Kidney (tissue), 14 donors: ENCODE results near the gene SCN2B. TPM values are rescaled to one million over a fixed set of nuclear protein-coding genes. Genes with fewer than 3 reads are reported as not detected.

Experiments
- DNase-seq, 5 donors: peaks; one replicate each; pipeline ENCODE4 v3.0.0-alpha.2; 2013 to 2020
- FAIRE-seq: peaks from 2 replicates; lab custom pipeline; 2012; peaks lifted over from hg19 to GRCh38; lab: Jason Lieb, UNC
- H3K27ac ChIP-seq, 2 donors: one replicate each; pipeline ENCODE4 v1.7.0; 2013; ENCODE audit warnings: low read depth in 2 of 2, low read length in 2 of 2, inconsistent platforms in 1 of 2
- H3K27me3 ChIP-seq: one replicate; pipeline ENCODE4 v1.7.1; 2013; ENCODE audit warnings: low read length, inconsistent platforms; ENCODE audit not compliant: control insufficient read depth, insufficient read depth
- H3K36me3 ChIP-seq, 3 donors: one replicate each; pipeline versions ENCODE4 v1.7.0 to v1.7.1; 2013; ENCODE audit warnings: low read length in 3 of 3, control low read depth in 1 of 3, inconsistent platforms in 1 of 3; ENCODE audit not compliant: insufficient read depth in 3 of 3, control insufficient read depth in 2 of 3
- H3K4me1 ChIP-seq, 3 donors: one replicate each; pipeline versions ENCODE4 v1.7.0 to v1.7.1; 2013; ENCODE audit warnings: low read length in 3 of 3, inconsistent platforms in 1 of 3, low read depth in 1 of 3; ENCODE audit not compliant: control insufficient read depth in 2 of 3, insufficient read depth in 2 of 3
- H3K4me3 ChIP-seq, 3 donors: one replicate each; pipeline versions ENCODE4 v1.7.0 to v1.8.1; 2013; ENCODE audit warnings: low read length in 3 of 3, control low read depth in 1 of 3, inconsistent platforms in 1 of 3
- H3K9ac ChIP-seq, 3 donors: one replicate each; pipeline versions ENCODE4 v1.7.0 to v1.7.1; 2013; ENCODE audit warnings: low read length in 3 of 3, control low read depth in 1 of 3, inconsistent platforms in 1 of 3
- H3K9me3 ChIP-seq, 3 donors: one replicate each; pipeline versions ENCODE4 v1.7.0 to v1.7.1; 2013; ENCODE audit warnings: low read length in 3 of 3, control low read depth in 1 of 3, inconsistent platforms in 1 of 3; ENCODE audit not compliant: control insufficient read depth in 2 of 3, insufficient read depth in 1 of 3
- intact Hi-C: fragments of 100-400 bp; cut with DNase I; formaldehyde crosslinking; loops from one replicate; pipeline ENCODE4 v1.11.1; 2022
- polyA plus RNA-seq: library from polyadenylated mRNA; stranded (reverse); fragments of 350-450 nt; fragmentation: Illumina TruSeq; extraction: RNeasy Lipid Tissue Mini Kit (QIAGEN cat#74804); gene quantifications from one replicate; pipeline ENCODE4 v1.2.3, GENCODE V29; 2014; ENCODE audit warnings: low read depth, low replicate concordance; ENCODE audit not compliant: insufficient read depth
- total RNA-seq: library from RNA; stranded (reverse); fragmentation: NEBNext Ultra II Directional; extraction: Animal tissue kit (Norgen Biotek cat#: 25700); gene quantifications from one replicate; pipeline ENCODE4 v1.2.1, GENCODE V29; 2021
- TF ChIP-seq, protein P1 (sequence below): IDR thresholded peaks from 3 replicates; pipeline ENCODE4 v1.5.1; 2012; ENCODE audit warnings: mild to moderate bottlenecking, moderate library complexity, borderline replicate concordance; ENCODE audit not compliant: insufficient read depth; ENCODE audit errors: extremely low read depth
- donor health status: control.
- donor health status: control.
- donor health status: control.
- donor health status: control.
- donor health status: control.
- donor health status: DM: yes; HTN: yes; CAD: no.
- donor health status: Normal renal cell carcinoma (clear cell type).

The SCN2B gene
- total and polyA plus RNA-seq, 2 donors from 2014 or later: 0.25 to 0.54 TPM

DNA sequence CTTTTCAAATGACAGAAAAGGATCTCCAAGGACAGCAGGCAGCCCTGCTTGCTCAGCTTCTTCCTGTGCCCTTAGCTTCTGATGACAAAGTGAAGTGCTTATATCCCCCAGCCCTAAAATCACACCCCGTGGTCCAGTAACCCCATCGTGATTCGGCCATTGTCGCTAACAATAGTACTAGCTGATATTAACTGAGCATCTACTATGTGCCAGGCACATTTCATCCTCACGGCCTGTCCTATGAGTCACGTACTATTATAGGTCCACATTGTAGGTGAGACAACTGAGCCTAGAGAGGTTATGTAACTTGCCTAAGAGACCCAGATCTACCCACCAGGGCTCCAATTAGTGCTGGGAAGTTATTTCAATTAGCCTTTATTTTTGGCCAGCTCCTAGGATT is 29.9 kb downstream of the SCN2B start:
- DNase-seq: no peak
- Histone ChIP-seq H3K27me3 (peaks cover 3% of the 10 kb centered on the region), H3K36me3 (no peaks in the 10 kb centered on the region), H3K4me1 (peaks cover 0 to 4% (median 0%) of the 10 kb centered on the region in 3 donors), H3K9ac (no peak overlapping the region), H3K9me3 (no peaks in the 10 kb centered on the region), H3K27ac (no peak overlapping the region), H3K4me3 (no peak overlapping the region)
- intact Hi-C loops: no loop called here
- TF ChIP-seq, protein P1, sequence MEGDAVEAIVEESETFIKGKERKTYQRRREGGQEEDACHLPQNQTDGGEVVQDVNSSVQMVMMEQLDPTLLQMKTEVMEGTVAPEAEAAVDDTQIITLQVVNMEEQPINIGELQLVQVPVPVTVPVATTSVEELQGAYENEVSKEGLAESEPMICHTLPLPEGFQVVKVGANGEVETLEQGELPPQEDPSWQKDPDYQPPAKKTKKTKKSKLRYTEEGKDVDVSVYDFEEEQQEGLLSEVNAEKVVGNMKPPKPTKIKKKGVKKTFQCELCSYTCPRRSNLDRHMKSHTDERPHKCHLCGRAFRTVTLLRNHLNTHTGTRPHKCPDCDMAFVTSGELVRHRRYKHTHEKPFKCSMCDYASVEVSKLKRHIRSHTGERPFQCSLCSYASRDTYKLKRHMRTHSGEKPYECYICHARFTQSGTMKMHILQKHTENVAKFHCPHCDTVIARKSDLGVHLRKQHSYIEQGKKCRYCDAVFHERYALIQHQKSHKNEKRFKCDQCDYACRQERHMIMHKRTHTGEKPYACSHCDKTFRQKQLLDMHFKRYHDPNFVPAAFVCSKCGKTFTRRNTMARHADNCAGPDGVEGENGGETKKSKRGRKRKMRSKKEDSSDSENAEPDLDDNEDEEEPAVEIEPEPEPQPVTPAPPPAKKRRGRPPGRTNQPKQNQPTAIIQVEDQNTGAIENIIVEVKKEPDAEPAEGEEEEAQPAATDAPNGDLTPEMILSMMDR: no peak
- FAIRE-seq: no peak

GRCh38 chr11:118145285-118146227 is 30.9 kb downstream of the SCN2B start:
- FAIRE-seq (no peak), DNase-seq (peak; percentile 87 to 94 (median 91))
- Histone ChIP-seq H3K27ac (no peak overlapping the region), H3K4me3 (peak overlapping the region; percentile 38 to 63 (median 46)), H3K36me3 (no peaks in the 10 kb centered on the region), H3K27me3 (no peaks in the 10 kb centered on the region), H3K9ac (no peak overlapping the region), H3K9me3 (no peaks in the 10 kb centered on the region), H3K4me1 (peaks cover 0 to 4% (median 0%) of the 10 kb centered on the region in 3 donors)
- TF ChIP-seq, protein P1: peak; percentile 96
- intact Hi-C loops: no loop called here

GRCh38 chr11:118144301-118145268 is 31.9 kb downstream of the SCN2B start:
- DNase-seq (no peak), FAIRE-seq (no peak)
- peaks cover 0 to 4% (median 0%) of the 10 kb centered on the region in 3 donors for H3K4me1 ChIP-seq
- H3K9me3 ChIP-seq: no peaks in the 10 kb centered on the region
- no peaks in the 10 kb centered on the region for H3K27me3 ChIP-seq
- peak overlapping the region in 1 of 3 donors; percentile 63 for H3K4me3 ChIP-seq
- no peak overlapping the region for H3K27ac ChIP-seq
- H3K36me3 ChIP-seq: no peaks in the 10 kb centered on the region
- no peak overlapping the region for H3K9ac ChIP-seq
- intact Hi-C loops: no loop called here
- TF ChIP-seq, protein P1: no peak
